HepG2 (cell line): ENCODE measurements around the gene DOK1. TPM values are rescaled to one million over a fixed set of nuclear protein-coding genes. Genes with fewer than 3 reads are reported as not detected.

Experiments
- ATRX ChIP-seq: sonication (generic); formaldehyde crosslinking; IDR thresholded peaks from 2 replicates; pipeline ENCODE4 v1.4.0; 2020; ENCODE audit warnings: missing genetic modification reagents, borderline replicate concordance
- BORCS8-MEF2B ChIP-seq: sonication (generic); formaldehyde crosslinking; IDR thresholded peaks from 2 replicates; pipeline ENCODE4 v1.8.0; 2022; ENCODE audit warnings: mild to moderate bottlenecking, missing genetic modification reagents
- CAMTA2 ChIP-seq: sonication (generic); formaldehyde crosslinking; IDR thresholded peaks from 2 replicates; pipeline ENCODE4 v1.4.0; 2020; ENCODE audit warnings: mild to moderate bottlenecking, missing genetic modification reagents, borderline replicate concordance
- ELF1 ChIP-seq: sonication (generic); formaldehyde crosslinking; IDR thresholded peaks from 2 replicates; pipeline ENCODE4 v1.4.0; 2020; ENCODE audit warnings: missing genetic modification reagents
- FOXC1 ChIP-seq: sonication (generic); formaldehyde crosslinking; IDR thresholded peaks from 2 replicates; pipeline ENCODE4 v1.8.0; 2022; ENCODE audit warnings: mild to moderate bottlenecking, missing genetic modification reagents, borderline replicate concordance
- GATAD2A ChIP-seq: IDR thresholded peaks from 2 replicates; pipeline ENCODE4 v1.6.1; 2016
- HNRNPLL ChIP-seq: fragments of 200-400 bp; formaldehyde crosslinking; IDR thresholded peaks from 2 replicates; pipeline ENCODE4 v1.6.1; 2017; ENCODE audit warnings: mild to moderate bottlenecking, low read depth, low read length; ENCODE audit not compliant: poor library complexity, severe bottlenecking
- HNRNPUL1 ChIP-seq: fragments of 200-400 bp; formaldehyde crosslinking; IDR thresholded peaks from 2 replicates; pipeline ENCODE4 v1.6.1; 2017; ENCODE audit warnings: low read depth, mild to moderate bottlenecking, low read length, moderate library complexity
- KDM4B ChIP-seq: sonication (generic); formaldehyde crosslinking; IDR thresholded peaks from 2 replicates; pipeline ENCODE4 v1.4.0; 2020; ENCODE audit warnings: missing genetic modification reagents
- KMT2A ChIP-seq: sonication (generic); formaldehyde crosslinking; IDR thresholded peaks from 2 replicates; pipeline ENCODE4 v1.4.0; 2020; ENCODE audit warnings: missing genetic modification reagents
- MIER2 ChIP-seq: IDR thresholded peaks from 2 replicates; pipeline ENCODE4 v1.6.1; 2016; ENCODE audit warnings: missing biosample characterization, missing genetic modification reagents
- MIER3 ChIP-seq: IDR thresholded peaks from 2 replicates; pipeline ENCODE4 v1.6.1; 2016; ENCODE audit warnings: missing compliant biosample characterization, borderline replicate concordance
- PHF5A ChIP-seq: IDR thresholded peaks from one replicate; pipeline ENCODE4 v1.6.1; 2018; ENCODE audit warnings: low read depth, missing genetic modification reagents; ENCODE audit not compliant: unreplicated experiment
- SYNCRIP ChIP-seq: fragments of 200-400 bp; formaldehyde crosslinking; IDR thresholded peaks from 2 replicates; pipeline ENCODE4 v1.6.1; 2018; ENCODE audit warnings: mild to moderate bottlenecking, low read depth, low read length; ENCODE audit not compliant: insufficient read depth
- ZBTB20 ChIP-seq: sonication (generic); formaldehyde crosslinking; IDR thresholded peaks from 2 replicates; pipeline ENCODE4 v1.8.1; 2023; ENCODE audit warnings: missing genetic modification reagents, low read depth, mild to moderate bottlenecking, borderline replicate concordance
- ZNF263 ChIP-seq: sonication (generic); formaldehyde crosslinking; IDR thresholded peaks from 2 replicates; pipeline ENCODE4 v1.4.0; 2020; ENCODE audit warnings: missing genetic modification reagents
- ZNF296 ChIP-seq: sonication (generic); formaldehyde crosslinking; conservative IDR thresholded peaks from 2 replicates; pipeline ENCODE4 v1.5.0; 2020; ENCODE audit warnings: mild to moderate bottlenecking, missing genetic modification reagents
- ZNF615 ChIP-seq: sonication (generic); formaldehyde crosslinking; IDR thresholded peaks from 2 replicates; pipeline ENCODE4 v1.5.0; 2020; ENCODE audit warnings: mild to moderate bottlenecking, missing genetic modification reagents, borderline replicate concordance
- ZSCAN20 ChIP-seq: sonication (generic); formaldehyde crosslinking; IDR thresholded peaks from 2 replicates; pipeline ENCODE4 v1.4.0; 2020; ENCODE audit warnings: missing genetic modification reagents, mild to moderate bottlenecking, borderline replicate concordance
- polyA plus RNA-seq, 8 experiments: library from polyadenylated mRNA; depleted of rRNA in 3 of 8; stranded (reverse) in 7 of 8; unstranded in 1 of 8; fragments of >200 nt; fragmentation: Illumina TruSeq in 4 of 8; extraction: Trizol in 4 of 8; gene quantifications; 2 replicates each; pipeline versions ENCODE4 v1.2.1 to v1.2.3, GENCODE V29; 2011 to 2016; ENCODE audit warnings: low read depth in 4 of 8, missing spikeins in 1 of 8, mixed read lengths in 1 of 8; ENCODE audit not compliant: insufficient read depth in 1 of 8
- total RNA-seq, 5 experiments: library from RNA; depleted of rRNA; stranded (reverse); fragments of >200 nt; fragmentation: Illumina TruSeq; extraction: Trizol; gene quantifications; 2 replicates each; pipeline ENCODE4 v1.2.3, GENCODE V29; 2016; ENCODE audit warnings: low read depth in 1 of 5
- TF ChIP-seq, protein P1 (sequence below): sonication (generic); formaldehyde crosslinking; IDR thresholded peaks from 2 replicates; pipeline ENCODE4 v1.4.0; 2020; ENCODE audit warnings: missing genetic modification reagents, borderline replicate concordance
- TF ChIP-seq, protein P2 (sequence below): sonication (generic); formaldehyde crosslinking; IDR thresholded peaks from 2 replicates; pipeline ENCODE4 v1.4.0; 2020; ENCODE audit warnings: missing genetic modification reagents, low read depth, mild to moderate bottlenecking, borderline replicate concordance
- TF ChIP-seq, protein P3 (sequence below): sonication (generic); formaldehyde crosslinking; IDR thresholded peaks from 2 replicates; pipeline ENCODE4 v1.8.1; 2022; ENCODE audit warnings: mild to moderate bottlenecking, missing genetic modification reagents
- TF ChIP-seq, protein P4 (sequence below): sonication (generic); formaldehyde crosslinking; IDR thresholded peaks from 2 replicates; pipeline ENCODE4 v1.5.0; 2020; ENCODE audit warnings: mild to moderate bottlenecking, missing genetic modification reagents, moderate library complexity

The DOK1 gene
- total and polyA plus RNA-seq, 2 of the 13 experiments (the other 11 are each of a cell fraction or from before 2014, with no cell fraction given) = 0.53 to 0.74 TPM

DNA sequence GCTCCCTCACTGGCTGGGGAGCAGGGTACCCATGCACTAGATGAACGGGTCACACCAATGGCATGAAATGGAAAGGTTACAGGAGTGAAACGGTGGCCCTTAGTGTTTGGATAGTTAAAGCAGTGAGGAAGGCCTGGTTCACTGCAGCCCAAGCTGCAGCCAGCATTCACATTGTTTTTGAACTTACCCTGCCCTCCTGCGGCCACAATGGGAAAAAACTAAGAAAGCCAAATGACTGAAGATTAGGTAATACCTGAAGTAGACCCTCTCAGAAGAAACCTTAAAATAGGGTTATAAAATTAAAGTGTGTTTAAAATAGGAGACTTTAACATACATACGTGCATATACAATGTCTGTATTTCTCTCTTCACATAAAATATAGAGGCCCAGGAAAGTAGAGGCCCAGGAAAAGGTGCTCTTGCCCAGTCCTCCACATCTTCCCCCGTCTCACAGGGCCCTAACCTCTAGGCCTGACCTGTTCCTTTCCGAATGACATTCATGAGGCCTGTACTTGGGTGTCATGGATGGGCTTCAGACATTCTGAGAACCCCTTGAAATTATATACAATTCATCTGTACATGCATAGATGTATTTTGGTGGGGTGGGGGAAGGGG lies 33.3 kb downstream of the DOK1 start (continued):
- TF ChIP-seq, protein P1, sequence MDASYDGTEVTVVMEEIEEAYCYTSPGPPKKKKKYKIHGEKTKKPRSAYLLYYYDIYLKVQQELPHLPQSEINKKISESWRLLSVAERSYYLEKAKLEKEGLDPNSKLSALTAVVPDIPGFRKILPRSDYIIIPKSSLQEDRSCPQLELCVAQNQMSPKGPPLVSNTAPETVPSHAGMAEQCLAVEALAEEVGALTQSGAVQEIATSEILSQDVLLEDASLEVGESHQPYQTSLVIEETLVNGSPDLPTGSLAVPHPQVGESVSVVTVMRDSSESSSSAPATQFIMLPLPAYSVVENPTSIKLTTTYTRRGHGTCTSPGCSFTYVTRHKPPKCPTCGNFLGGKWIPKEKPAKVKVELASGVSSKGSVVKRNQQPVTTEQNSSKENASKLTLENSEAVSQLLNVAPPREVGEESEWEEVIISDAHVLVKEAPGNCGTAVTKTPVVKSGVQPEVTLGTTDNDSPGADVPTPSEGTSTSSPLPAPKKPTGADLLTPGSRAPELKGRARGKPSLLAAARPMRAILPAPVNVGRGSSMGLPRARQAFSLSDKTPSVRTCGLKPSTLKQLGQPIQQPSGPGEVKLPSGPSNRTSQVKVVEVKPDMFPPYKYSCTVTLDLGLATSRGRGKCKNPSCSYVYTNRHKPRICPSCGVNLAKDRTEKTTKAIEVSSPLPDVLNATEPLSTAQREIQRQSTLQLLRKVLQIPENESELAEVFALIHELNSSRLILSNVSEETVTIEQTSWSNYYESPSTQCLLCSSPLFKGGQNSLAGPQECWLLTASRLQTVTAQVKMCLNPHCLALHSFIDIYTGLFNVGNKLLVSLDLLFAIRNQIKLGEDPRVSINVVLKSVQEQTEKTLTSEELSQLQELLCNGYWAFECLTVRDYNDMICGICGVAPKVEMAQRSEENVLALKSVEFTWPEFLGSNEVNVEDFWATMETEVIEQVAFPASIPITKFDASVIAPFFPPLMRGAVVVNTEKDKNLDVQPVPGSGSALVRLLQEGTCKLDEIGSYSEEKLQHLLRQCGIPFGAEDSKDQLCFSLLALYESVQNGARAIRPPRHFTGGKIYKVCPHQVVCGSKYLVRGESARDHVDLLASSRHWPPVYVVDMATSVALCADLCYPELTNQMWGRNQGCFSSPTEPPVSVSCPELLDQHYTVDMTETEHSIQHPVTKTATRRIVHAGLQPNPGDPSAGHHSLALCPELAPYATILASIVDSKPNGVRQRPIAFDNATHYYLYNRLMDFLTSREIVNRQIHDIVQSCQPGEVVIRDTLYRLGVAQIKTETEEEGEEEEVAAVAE (CRISPR knock-in tag) = no peak
- no peak for TF ChIP-seq ATRX (CRISPR knock-in tag)
- peak; percentile 14; the same call in 1 of the 2 replicates for TF ChIP-seq GATAD2A (CRISPR knock-in tag)
- TF ChIP-seq MIER2 = peak; percentile 38; the same call in 1 of the 2 replicates
- no peak for TF ChIP-seq ZBTB20
- TF ChIP-seq ZSCAN20 (CRISPR knock-in tag) = no peak
- TF ChIP-seq, protein P2, sequence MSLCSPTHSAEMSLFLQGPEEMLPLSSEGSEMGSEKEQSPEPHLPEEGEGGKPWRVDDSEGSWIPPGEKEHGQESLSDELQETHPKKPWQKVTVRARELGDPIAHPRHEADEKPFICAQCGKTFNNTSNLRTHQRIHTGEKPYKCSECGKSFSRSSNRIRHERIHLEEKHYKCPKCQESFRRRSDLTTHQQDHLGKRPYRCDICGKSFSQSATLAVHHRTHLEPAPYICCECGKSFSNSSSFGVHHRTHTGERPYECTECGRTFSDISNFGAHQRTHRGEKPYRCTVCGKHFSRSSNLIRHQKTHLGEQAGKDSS (CRISPR knock-in tag) = no peak
- TF ChIP-seq HNRNPLL = no peak
- no peak for TF ChIP-seq ZNF296 (CRISPR knock-in tag)
- no peak for TF ChIP-seq ZNF615 (CRISPR knock-in tag)
- TF ChIP-seq BORCS8-MEF2B = 0 out of 2 replicates have a peak, but pooled peaks have one; percentile 55
- no peak for TF ChIP-seq HNRNPUL1
- TF ChIP-seq PHF5A (CRISPR knock-in tag) = peak; percentile 51
- TF ChIP-seq MIER3 (CRISPR knock-in tag) = peak; percentile 32; the same call in 1 of the 2 replicates
- no peak for TF ChIP-seq ELF1 (CRISPR knock-in tag)
- no peak for TF ChIP-seq ZNF263
- no peak for TF ChIP-seq KMT2A (CRISPR knock-in tag)
- no peak for TF ChIP-seq CAMTA2 (CRISPR knock-in tag)
- TF ChIP-seq, protein P3, sequence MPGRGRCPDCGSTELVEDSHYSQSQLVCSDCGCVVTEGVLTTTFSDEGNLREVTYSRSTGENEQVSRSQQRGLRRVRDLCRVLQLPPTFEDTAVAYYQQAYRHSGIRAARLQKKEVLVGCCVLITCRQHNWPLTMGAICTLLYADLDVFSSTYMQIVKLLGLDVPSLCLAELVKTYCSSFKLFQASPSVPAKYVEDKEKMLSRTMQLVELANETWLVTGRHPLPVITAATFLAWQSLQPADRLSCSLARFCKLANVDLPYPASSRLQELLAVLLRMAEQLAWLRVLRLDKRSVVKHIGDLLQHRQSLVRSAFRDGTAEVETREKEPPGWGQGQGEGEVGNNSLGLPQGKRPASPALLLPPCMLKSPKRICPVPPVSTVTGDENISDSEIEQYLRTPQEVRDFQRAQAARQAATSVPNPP = no peak
- 0 out of 2 replicates have a peak, but pooled peaks have one; percentile 26 for TF ChIP-seq FOXC1 (CRISPR knock-in tag)
- TF ChIP-seq, protein P4, sequence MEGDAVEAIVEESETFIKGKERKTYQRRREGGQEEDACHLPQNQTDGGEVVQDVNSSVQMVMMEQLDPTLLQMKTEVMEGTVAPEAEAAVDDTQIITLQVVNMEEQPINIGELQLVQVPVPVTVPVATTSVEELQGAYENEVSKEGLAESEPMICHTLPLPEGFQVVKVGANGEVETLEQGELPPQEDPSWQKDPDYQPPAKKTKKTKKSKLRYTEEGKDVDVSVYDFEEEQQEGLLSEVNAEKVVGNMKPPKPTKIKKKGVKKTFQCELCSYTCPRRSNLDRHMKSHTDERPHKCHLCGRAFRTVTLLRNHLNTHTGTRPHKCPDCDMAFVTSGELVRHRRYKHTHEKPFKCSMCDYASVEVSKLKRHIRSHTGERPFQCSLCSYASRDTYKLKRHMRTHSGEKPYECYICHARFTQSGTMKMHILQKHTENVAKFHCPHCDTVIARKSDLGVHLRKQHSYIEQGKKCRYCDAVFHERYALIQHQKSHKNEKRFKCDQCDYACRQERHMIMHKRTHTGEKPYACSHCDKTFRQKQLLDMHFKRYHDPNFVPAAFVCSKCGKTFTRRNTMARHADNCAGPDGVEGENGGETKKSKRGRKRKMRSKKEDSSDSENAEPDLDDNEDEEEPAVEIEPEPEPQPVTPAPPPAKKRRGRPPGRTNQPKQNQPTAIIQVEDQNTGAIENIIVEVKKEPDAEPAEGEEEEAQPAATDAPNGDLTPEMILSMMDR (CRISPR knock-in tag) = peak; percentile 94
- TF ChIP-seq SYNCRIP = no peak
- no peak for TF ChIP-seq KDM4B
